ENCODE data around the gene AKAP3.

DNA sequence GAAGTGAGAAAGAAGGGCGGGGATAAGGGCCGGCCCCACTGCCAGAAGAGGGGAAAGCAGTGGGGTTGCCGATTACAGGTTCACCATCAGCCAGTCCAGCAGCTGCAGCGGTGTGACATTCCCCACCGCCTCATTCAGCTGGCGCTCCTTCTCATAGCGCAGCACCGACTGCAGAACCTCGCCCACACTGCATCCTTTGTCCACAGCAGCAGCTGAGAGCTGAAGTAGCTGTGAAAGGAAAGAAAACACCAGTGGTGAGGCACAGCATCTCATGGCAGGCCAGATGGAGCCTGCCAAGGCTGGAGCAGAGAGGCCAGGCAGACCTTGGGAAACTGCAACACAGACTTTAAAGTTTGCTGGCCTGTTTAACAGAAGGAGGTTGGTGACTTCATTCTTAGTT lies 33.2 kb downstream of the AKAP3 start:
- TF ChIP-seq CTCF (IDR thresholded peaks at IDR 0.05; ENCODE audit: insufficient read depth, low read depth, low read length) (no peak), EZH2 (IDR thresholded peaks at IDR 0.05; ENCODE audit: insufficient read depth, low read length) (no peak)
